WTC11 (cell line): ENCODE results near the gene PC.

Experiments
- AFF4 ChIP-seq: sonication (generic); formaldehyde crosslinking; IDR thresholded peaks from 2 replicates; pipeline ENCODE4 v1.8.1; 2023; ENCODE audit warnings: mild to moderate bottlenecking, missing genetic modification reagents, borderline replicate concordance
- ATF3 ChIP-seq: sonication (generic); formaldehyde crosslinking; conservative IDR thresholded peaks from 2 replicates; pipeline ENCODE4 v1.8.1; 2022; ENCODE audit warnings: mild to moderate bottlenecking, missing genetic modification reagents
- ATF6 ChIP-seq: sonication (generic); formaldehyde crosslinking; IDR thresholded peaks from 2 replicates; pipeline ENCODE4 v1.8.1; 2023; ENCODE audit warnings: mild to moderate bottlenecking, missing genetic modification reagents
- CTCF ChIP-seq: fragments of 200-600 bp; IDR thresholded peaks from 2 replicates; pipeline ENCODE4 v1.8.0; 2022; ENCODE audit warnings: antibody characterized with exemption
- HMGXB4 ChIP-seq: sonication (generic); formaldehyde crosslinking; IDR thresholded peaks from 2 replicates; pipeline ENCODE4 v1.8.1; 2023; ENCODE audit warnings: mild to moderate bottlenecking, moderate library complexity, missing genetic modification reagents
- MAX ChIP-seq: sonication (generic); formaldehyde crosslinking; IDR thresholded peaks from 2 replicates; pipeline ENCODE4 v1.8.0; 2022; ENCODE audit warnings: mild to moderate bottlenecking, missing genetic modification reagents
- NFYB ChIP-seq: sonication (generic); formaldehyde crosslinking; conservative IDR thresholded peaks from 2 replicates; pipeline ENCODE4 v1.8.0; 2022; ENCODE audit warnings: low read depth, missing genetic modification reagents
- SMAD4 ChIP-seq: sonication (generic); formaldehyde crosslinking; IDR thresholded peaks from 2 replicates; pipeline ENCODE4 v1.8.0; 2022; ENCODE audit warnings: mild to moderate bottlenecking, missing genetic modification reagents
- STAT6 ChIP-seq: sonication (generic); formaldehyde crosslinking; conservative IDR thresholded peaks from 2 replicates; pipeline ENCODE4 v1.8.1; 2023; ENCODE audit warnings: mild to moderate bottlenecking, low read depth, missing genetic modification reagents, moderate library complexity
- USF2 ChIP-seq: sonication (generic); formaldehyde crosslinking; IDR thresholded peaks from 2 replicates; pipeline ENCODE4 v1.8.1; 2023; ENCODE audit warnings: mild to moderate bottlenecking, missing genetic modification reagents, moderate library complexity
- ZMAT4 ChIP-seq: fragments of 250-450 bp; sonication (Bioruptor Pico); IDR thresholded peaks from 2 replicates; pipeline ENCODE4 v1.9.0; 2021; ENCODE audit warnings: mild to moderate bottlenecking
- ZNF263 ChIP-seq: sonication (generic); formaldehyde crosslinking; IDR thresholded peaks from 2 replicates; pipeline ENCODE4 v1.8.1; 2022; ENCODE audit warnings: low read depth, mild to moderate bottlenecking, moderate library complexity, missing genetic modification reagents
- ZNF317 ChIP-seq: sonication (generic); formaldehyde crosslinking; IDR thresholded peaks from 2 replicates; pipeline ENCODE4 v1.8.1; 2023; ENCODE audit warnings: low read depth, mild to moderate bottlenecking, moderate library complexity, missing genetic modification reagents, borderline replicate concordance

GRCh38 chr11:66818231-66818955 lies 139.8 kb downstream of the PC start:
- no peak for TF ChIP-seq MAX
- TF ChIP-seq CTCF = no peak
- no peak for TF ChIP-seq NFYB (CRISPR knock-in tag)
- TF ChIP-seq USF2 = no peak
- no peak for TF ChIP-seq HMGXB4 (CRISPR knock-in tag)
- no peak for TF ChIP-seq AFF4 (CRISPR knock-in tag)
- no peak for TF ChIP-seq SMAD4
- no peak for TF ChIP-seq ZMAT4 (CRISPR knock-in tag)
- TF ChIP-seq ZNF317 (CRISPR knock-in tag) = no peak
- TF ChIP-seq ATF3 (CRISPR knock-in tag) = no peak
- no peak for TF ChIP-seq ZNF263 (CRISPR knock-in tag)
- TF ChIP-seq STAT6 (CRISPR knock-in tag) = no peak
- TF ChIP-seq ATF6 = no peak
